HG02610 (cell line): ENCODE measurements around the gene CLTCL1.

ENCODE experiments used
- ATAC-seq: cut with Tn5 transposase; IDR thresholded peaks from one replicate; pipeline ENCODE4 v1.9.1; 2021; ENCODE audit warnings: mild to moderate bottlenecking, moderate library complexity; ENCODE audit not compliant: unreplicated experiment

The CLTCL1 gene

GRCh38 chr22:19253143-19253542 is 38.4 kb downstream of the CLTCL1 start:
- no peak for ATAC-seq

DNA sequence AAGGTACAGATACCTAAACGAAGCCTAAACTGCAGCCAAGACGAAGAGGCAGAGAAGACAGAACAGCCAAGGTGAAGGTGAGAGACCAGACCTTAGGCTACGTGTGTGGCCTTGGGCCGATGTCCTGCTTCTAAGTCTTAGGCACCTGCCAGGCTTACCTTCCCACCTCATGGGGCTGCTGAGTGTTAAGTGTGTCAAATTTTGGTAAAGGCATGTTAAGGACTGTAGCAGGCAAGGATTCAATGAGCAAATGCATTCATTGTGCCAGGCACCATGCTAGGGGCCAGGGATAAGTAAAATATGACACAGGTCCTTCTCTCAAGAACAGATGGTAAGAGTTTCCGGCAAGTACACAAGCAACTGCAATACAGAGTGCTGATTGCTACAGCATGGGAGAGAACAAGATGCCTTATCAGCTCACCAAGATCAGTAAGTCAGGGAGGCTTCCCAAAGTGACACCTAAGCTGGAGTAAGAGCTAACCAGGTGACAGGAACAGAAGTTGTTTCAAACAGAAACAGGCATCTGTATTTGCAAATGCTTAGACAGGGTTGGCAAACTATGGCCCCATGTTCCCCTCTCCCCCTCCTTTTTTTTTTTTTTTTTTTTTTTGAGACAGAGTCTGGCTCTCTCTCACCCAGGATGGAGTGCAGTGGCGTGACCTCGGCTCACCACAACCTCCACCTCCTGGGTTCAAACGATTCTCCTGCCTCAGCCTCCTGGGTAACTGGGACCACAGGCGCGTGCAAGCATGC is 46.7 kb downstream of the CLTCL1 start:
- no peak for ATAC-seq

DNA sequence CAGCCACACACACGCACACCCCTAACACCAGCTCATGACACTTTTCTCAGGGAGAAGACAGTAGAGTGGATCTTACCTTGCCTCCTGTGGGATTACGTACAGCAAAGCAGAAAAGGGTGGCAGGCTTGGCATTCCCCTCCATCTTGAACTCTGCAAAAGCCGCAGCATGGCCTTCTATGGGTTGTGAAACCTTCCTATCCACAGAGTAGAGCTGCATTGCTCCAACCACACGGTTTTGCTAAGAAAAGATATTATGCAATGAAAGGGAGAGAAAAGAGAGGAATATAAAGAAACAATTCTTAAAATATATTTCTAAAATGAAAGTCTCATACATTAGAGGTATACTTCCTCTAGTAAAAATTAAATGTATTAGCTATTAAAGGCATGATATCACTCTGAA is 48.8 kb downstream of the CLTCL1 start:
- ATAC-seq, result no peak

- no peak for ATAC-seq
These were observed 50.0 kb downstream of the CLTCL1 start for GRCh38 chr22:19241593-19241906.

GRCh38 chr22:19240813-19241592 is 50.5 kb downstream of the CLTCL1 start:
- no peak for ATAC-seq

DNA sequence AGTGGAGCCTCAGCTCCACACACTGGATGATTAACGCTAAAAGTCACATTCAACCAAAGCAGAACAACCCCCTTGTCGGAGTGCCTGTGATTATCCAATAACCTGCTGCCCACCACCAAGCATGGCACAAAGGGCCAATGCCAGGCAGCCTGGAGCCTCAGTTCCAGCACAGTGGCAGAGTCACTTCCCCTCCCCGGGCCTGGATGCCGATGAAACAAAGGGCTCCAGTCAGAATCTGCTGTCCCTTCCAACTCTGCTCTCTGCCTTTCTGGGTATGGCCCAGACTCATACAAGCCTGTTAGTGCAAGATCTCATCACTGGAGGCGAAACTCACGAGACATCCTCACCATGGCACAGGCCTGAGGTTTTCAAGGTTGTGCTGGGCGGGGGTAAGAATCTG is 52.1 kb downstream of the CLTCL1 start:
- no peak for ATAC-seq

DNA sequence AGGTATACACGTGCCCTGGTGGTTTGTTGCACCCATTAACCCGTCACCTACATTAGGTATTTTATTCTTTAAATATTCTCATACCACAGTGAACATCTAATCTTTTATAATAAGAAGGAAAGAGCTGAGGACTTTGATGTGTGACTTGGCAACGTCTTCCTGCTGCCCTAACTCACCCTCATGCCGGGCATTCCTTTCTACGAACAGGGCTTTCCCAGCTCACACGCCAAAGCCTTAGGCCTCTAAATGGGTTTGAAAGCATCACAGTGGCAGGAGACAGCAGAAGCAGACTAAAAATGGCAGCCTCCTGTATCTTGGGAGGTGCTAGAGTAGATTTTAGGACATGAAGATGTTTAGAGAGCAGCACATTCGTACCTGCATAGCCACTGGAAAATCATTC is 52.6 kb downstream of the CLTCL1 start:
- no peak for ATAC-seq

DNA sequence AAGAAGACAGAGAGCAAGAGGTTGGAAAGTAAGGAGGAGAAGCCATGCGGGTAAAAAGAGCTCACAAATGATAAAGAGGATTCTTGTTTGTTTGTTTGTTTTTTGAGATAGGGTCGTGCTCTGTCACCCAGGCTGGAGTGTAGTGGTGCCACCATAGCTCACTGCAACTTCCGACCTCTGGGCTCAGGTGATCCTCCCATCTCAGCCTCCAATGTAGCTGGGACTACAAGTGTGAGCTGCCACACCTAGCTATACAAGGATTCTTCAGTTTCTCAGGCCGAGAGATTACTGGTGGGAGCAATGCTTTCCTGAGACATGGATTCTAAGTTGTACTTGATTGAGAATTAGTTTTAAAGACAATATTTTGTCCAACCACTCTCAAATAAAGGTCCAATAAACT is 55.6 kb downstream of the CLTCL1 start:
- ATAC-seq, result no peak

- ATAC-seq, result no peak
These were observed 57.2 kb downstream of the CLTCL1 start for GRCh38 chr22:19234126-19234896.

DNA sequence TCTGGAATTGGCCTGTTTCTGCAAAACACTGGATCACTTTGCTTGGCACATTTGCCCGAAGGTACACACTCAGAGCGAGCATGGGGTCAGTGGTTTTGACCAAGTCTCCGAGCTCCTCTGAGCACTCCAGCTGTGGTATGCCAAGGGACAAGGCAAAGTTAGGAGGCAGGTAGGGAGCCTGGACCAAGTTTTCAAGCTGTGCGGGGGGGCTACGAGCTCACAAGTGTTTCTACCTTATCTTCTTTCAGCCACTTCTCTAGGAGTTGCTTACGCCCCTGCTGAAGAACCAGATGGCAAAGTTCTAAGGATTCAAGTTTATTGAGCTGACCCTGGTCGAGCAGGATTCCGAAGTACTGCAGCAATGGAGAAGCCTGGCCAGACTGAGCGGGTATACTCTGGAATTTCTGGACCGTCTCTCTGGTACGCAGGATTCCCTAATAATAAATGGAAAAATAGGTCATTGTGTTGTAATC is 58.3 kb downstream of the CLTCL1 start:
- no peak for ATAC-seq

DNA sequence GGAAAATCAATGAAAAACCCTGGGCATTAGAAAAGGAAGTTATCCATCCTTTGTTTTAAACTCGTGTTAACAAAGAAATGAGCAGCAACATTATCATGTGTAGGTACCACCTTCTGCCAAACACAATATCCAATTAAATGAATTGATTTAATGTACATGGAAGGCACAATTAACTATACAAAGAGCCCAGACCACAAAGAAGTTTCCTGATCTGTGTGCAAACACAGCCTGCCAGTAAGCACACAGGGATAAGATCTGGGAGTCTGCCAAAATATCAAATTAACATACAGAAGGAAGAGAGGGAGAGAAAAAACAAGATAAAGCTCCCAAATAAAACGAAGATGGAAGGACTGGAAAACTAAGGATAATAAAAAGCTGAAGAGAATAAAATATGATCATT is 58.9 kb downstream of the CLTCL1 start:
- ATAC-seq, result no peak

GRCh38 chr22:19231986-19232385 is 59.5 kb downstream of the CLTCL1 start:
- no peak for ATAC-seq

DNA sequence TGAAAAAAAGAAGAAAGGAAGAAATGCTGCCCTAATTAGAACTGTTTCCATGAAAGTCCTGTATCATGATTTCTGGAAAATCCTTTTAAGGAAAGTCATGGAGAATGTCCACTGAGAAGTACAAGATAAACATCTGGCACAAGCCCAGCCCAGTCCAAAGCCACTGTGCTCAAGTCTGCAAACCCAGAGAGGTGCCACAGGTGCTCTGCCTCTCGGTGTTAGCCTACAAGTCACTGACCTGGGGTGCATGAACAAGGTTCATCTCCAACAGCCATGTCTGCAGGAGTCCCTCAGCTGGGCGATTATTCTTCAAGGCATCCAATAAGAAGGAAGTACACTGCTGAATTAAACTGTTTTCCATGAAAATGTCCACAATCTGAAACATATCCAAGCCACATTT is 61.9 kb downstream of the CLTCL1 start:
- no peak for ATAC-seq

GRCh38 chr22:19228179-19228578 is 63.3 kb downstream of the CLTCL1 start:
- ATAC-seq, result no peak

- ATAC-seq, result no peak
These were observed 65.1 kb downstream of the CLTCL1 start for GRCh38 chr22:19226428-19226827.

DNA sequence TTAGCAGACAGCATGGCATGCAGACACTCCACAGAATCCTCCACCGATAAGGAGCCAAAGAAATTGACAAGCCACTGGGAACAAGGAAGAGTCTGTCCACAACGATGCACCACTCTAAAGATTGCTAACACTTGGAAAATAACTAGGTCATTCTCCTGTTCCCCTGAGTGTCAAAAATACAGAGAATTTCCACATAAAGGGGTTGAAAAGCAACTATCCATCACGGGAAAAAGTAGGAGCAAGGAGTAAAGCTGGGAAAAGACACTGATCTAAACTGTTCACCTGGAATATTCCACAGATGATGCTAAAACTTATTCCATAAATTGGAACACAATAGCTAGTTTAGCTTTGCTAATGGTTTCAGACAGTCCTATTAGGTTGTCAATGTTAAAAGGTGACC is 66.0 kb downstream of the CLTCL1 start:
- no peak for ATAC-seq

GRCh38 chr22:19224985-19225384 is 66.5 kb downstream of the CLTCL1 start:
- no peak for ATAC-seq

- no peak for ATAC-seq
These were observed 67.0 kb downstream of the CLTCL1 start for GRCh38 chr22:19224557-19224956.

GRCh38 chr22:19223617-19224016 is 67.9 kb downstream of the CLTCL1 start:
- no peak for ATAC-seq

DNA sequence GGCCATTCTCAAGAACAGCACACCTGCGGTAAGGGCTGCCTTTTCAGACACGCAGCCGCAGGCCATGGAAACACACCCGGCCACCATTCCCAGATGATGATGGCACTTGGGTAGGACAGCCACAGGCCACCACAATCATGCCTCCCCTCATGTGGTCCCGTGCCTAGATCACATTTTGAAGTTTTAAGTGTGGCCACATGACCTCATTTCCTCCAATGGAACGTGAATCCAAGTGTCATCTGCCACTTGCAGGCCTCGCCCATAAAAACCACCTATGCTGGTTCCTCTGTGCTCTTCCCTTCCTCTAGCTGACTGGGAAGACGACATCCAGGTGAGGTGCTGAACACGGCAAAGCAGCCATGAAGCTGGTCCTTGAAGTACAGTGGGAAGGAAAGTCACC is 68.4 kb downstream of the CLTCL1 start:
- ATAC-seq, result no peak

DNA sequence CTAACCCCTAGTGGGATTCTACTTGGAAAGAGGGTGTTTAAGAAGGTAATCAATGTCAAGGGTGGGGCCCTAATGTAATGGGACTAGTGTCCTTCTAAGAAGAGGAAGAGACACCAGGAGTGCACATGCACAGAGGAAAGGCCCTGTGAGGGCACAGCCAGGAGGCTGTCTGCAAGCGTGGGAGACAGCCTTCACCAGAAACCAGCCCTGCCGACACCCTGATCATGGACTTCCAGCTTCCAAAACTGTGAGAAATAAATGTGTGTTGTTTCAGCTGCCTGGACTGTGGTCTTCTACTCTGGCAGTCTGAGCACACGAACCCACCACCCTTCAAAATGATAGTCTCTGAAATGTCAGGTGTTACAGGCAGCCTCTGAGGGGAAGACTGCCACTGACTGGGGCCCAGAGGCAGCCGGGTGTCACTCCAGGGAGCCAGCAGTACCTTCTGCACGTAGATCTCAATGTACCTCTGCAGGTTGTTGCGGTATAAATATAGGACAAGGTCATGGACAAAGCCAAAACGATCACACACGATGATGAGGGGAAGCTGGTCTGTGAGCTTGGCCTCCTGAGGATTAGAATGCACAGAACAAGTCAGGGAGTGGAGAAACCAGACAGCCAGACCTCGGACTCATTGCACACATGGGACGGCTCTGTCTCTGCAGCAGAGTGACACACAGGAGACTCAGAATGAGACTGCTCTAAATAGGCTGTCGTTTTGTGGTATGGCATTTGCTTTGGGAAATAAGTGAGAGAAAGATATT is 69.1 kb downstream of the CLTCL1 start:
- ATAC-seq, result no peak
